ENCODE results near the gene NOD1. TPM values are rescaled to one million over a fixed set of nuclear protein-coding genes. Genes with fewer than 3 reads are reported as not detected.

Gene NOD1
- total and polyA plus RNA-seq, 2 donors, result 4.3 to 13.6 TPM

DNA sequence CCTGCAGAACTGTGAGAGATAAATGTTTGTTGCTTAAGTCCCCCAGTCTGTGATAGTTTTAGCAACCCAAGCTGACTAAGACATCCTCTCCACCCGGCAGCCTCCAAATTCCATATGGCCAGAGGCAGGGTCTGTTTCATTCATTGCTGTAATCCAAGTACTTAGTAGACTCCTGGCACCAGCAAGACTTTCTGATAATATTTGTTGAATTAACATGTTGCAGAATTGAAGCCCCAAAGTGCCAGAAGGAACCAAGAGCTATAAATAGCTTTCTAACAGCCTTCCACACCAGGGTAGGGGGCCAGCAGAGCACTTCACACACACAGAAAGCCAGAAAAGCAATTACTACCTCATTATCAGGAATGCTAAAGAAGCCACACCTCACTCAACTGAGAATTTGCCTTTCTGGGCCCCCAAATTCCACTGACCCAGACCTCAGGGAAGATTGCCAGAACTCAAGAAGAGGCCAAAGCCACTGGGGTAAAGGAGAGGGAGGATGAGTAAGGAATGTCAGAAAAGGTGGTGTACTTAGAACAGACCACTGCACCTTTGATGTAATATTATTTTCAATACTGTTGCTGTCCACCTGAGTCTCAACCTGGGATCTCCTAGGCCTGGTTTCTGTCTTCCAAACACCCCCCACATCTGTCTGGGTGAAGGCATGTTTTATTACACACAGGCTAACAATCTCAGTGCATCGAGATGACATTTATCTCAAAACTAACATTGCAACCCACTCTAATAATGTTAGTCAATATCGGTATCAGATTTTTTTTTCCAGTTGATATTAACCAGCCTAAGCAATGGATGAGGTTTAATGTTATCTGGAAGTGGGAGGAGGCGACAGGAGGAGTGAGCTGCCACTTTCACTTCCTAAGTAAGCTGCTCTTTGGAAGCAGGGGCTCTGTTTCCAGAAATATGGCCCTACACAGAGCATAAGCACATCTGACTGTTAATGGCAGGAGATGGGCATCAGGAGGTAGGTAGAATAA is 5.5 kb downstream of the NOD1 start:
- no peaks in the 10 kb centered on the region for H3K36me3 ChIP-seq (ENCODE audit: control insufficient read depth in 2 of 2, insufficient read depth in 2 of 2, low read length in 1 of 2)
- WGBS, result 85% methylated on average over 4 of the region's 4 CpGs
- no peak overlapping the region for H3K27ac ChIP-seq (ENCODE audit: low read depth in 1 of 2, low read length in 1 of 2)
- H3K27me3 ChIP-seq (ENCODE audit: control insufficient read depth in 2 of 2, insufficient read depth in 1 of 2, low read length in 1 of 2), result no peaks in the 10 kb centered on the region
- DNase-seq (ENCODE audit: low read depth in 6 of 9, low spot score in 9 of 9), result no peak
- peaks cover 0 to 4% of the 10 kb centered on the region in 2 donors for H3K9me3 ChIP-seq (ENCODE audit: control insufficient read depth in 2 of 2, insufficient read depth in 1 of 2, low read length in 1 of 2)
- no peak overlapping the region for H3K4me3 ChIP-seq (ENCODE audit: low read length in 2 of 2)
- H3K4me1 ChIP-seq (ENCODE audit: control insufficient read depth in 2 of 2, insufficient read depth in 2 of 2, low read length in 2 of 2), result peaks cover 7 to 36% of the 10 kb centered on the region in 2 donors

GRCh38 chr7:30472081-30472783 is 6.4 kb downstream of the NOD1 start:
- Histone ChIP-seq H3K4me1 (ENCODE audit: control insufficient read depth in 2 of 2, insufficient read depth in 2 of 2, low read length in 2 of 2) (peaks cover 7 to 30% of the 10 kb centered on the region in 2 donors), H3K9me3 (ENCODE audit: control insufficient read depth in 2 of 2, insufficient read depth in 1 of 2, low read length in 1 of 2) (peaks cover 0 to 4% of the 10 kb centered on the region in 2 donors), H3K27ac (ENCODE audit: low read depth in 1 of 2, low read length in 1 of 2) (no peak overlapping the region), H3K27me3 (ENCODE audit: control insufficient read depth in 2 of 2, insufficient read depth in 1 of 2, low read length in 1 of 2) (no peaks in the 10 kb centered on the region), H3K4me3 (ENCODE audit: low read length in 2 of 2) (no peak overlapping the region), H3K36me3 (ENCODE audit: control insufficient read depth in 2 of 2, insufficient read depth in 2 of 2, low read length in 1 of 2) (no peaks in the 10 kb centered on the region)
- no peak for DNase-seq (ENCODE audit: low read depth in 6 of 9, low spot score in 9 of 9)
- 90% methylated on average over 4 of the region's 4 CpGs for WGBS

- no peak overlapping the region for H3K4me3 ChIP-seq (ENCODE audit: low read length in 2 of 2)
- H3K27me3 ChIP-seq (ENCODE audit: control insufficient read depth in 2 of 2, insufficient read depth in 1 of 2, low read length in 1 of 2), result no peaks in the 10 kb centered on the region
- H3K36me3 ChIP-seq (ENCODE audit: control insufficient read depth in 2 of 2, insufficient read depth in 2 of 2, low read length in 1 of 2), result no peaks in the 10 kb centered on the region
- WGBS, result 56% methylated on average over 2 of the region's 2 CpGs
- DNase-seq (ENCODE audit: low read depth in 6 of 9, low spot score in 9 of 9), result peak in 1 of 9 donors; percentile 32
- peaks cover 9 to 30% of the 10 kb centered on the region in 2 donors for H3K4me1 ChIP-seq (ENCODE audit: control insufficient read depth in 2 of 2, insufficient read depth in 2 of 2, low read length in 2 of 2)
- peaks cover 0 to 4% of the 10 kb centered on the region in 2 donors for H3K9me3 ChIP-seq (ENCODE audit: control insufficient read depth in 2 of 2, insufficient read depth in 1 of 2, low read length in 1 of 2)
- no peak overlapping the region for H3K27ac ChIP-seq (ENCODE audit: low read depth in 1 of 2, low read length in 1 of 2)
Observed at GRCh38 chr7:30471205-30471604, 7.4 kb downstream of the NOD1 start.

DNA sequence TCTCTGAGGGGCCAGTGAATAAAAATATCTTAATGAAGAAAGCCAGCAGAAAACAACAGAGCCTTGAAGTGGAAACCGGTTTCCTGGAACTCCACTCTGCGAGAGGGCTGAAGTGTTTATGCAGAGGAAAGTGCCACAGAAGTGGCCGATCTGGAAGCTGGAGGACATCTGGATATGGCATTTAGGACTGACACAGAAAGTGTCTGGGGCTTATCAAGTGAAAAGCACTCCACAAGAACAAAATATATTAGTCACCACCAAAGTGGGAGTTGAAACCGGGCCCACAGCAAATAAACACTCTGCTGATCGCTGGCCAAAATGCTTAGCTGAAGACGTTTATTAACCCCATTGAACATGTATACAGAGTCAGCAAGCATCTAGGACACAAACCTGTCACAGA is 7.8 kb downstream of the NOD1 start:
- Histone ChIP-seq H3K9me3 (ENCODE audit: control insufficient read depth in 2 of 2, insufficient read depth in 1 of 2, low read length in 1 of 2) (peaks cover 0 to 4% of the 10 kb centered on the region in 2 donors), H3K27me3 (ENCODE audit: control insufficient read depth in 2 of 2, insufficient read depth in 1 of 2, low read length in 1 of 2) (no peaks in the 10 kb centered on the region), H3K4me3 (ENCODE audit: low read length in 2 of 2) (no peak overlapping the region), H3K4me1 (ENCODE audit: control insufficient read depth in 2 of 2, insufficient read depth in 2 of 2, low read length in 2 of 2) (peaks cover 13 to 30% of the 10 kb centered on the region in 2 donors), H3K27ac (ENCODE audit: low read depth in 1 of 2, low read length in 1 of 2) (no peak overlapping the region), H3K36me3 (ENCODE audit: control insufficient read depth in 2 of 2, insufficient read depth in 2 of 2, low read length in 1 of 2) (no peaks in the 10 kb centered on the region)
- WGBS, result 63% methylated on average over 6 of the region's 6 CpGs
- DNase-seq (ENCODE audit: low read depth in 6 of 9, low spot score in 9 of 9), result no peak

- H3K9me3 ChIP-seq (ENCODE audit: control insufficient read depth in 2 of 2, insufficient read depth in 1 of 2, low read length in 1 of 2), result peaks cover 0 to 4% of the 10 kb centered on the region in 2 donors
- H3K27me3 ChIP-seq (ENCODE audit: control insufficient read depth in 2 of 2, insufficient read depth in 1 of 2, low read length in 1 of 2), result no peaks in the 10 kb centered on the region
- no peak overlapping the region for H3K4me3 ChIP-seq (ENCODE audit: low read length in 2 of 2)
- 95% methylated on average over 14 of the region's 14 CpGs for WGBS
- H3K27ac ChIP-seq (ENCODE audit: low read depth in 1 of 2, low read length in 1 of 2), result no peak overlapping the region
- DNase-seq (ENCODE audit: low read depth in 6 of 9, low spot score in 9 of 9), result no peak
- no peaks in the 10 kb centered on the region for H3K36me3 ChIP-seq (ENCODE audit: control insufficient read depth in 2 of 2, insufficient read depth in 2 of 2, low read length in 1 of 2)
- peaks cover 10 to 25% of the 10 kb centered on the region in 2 donors for H3K4me1 ChIP-seq (ENCODE audit: control insufficient read depth in 2 of 2, insufficient read depth in 2 of 2, low read length in 2 of 2)
Observed at GRCh38 chr7:30470163-30470770, 8.3 kb downstream of the NOD1 start.

- DNase-seq (ENCODE audit: low read depth in 6 of 9, low spot score in 9 of 9), result no peak
- Histone ChIP-seq H3K27me3 (ENCODE audit: control insufficient read depth in 2 of 2, insufficient read depth in 1 of 2, low read length in 1 of 2) (no peaks in the 10 kb centered on the region), H3K27ac (ENCODE audit: low read depth in 1 of 2, low read length in 1 of 2) (peak overlapping the region in 1 of 2 donors; percentile 19), H3K4me3 (ENCODE audit: low read length in 2 of 2) (no peak overlapping the region), H3K9me3 (ENCODE audit: control insufficient read depth in 2 of 2, insufficient read depth in 1 of 2, low read length in 1 of 2) (peaks cover 0 to 4% of the 10 kb centered on the region in 2 donors), H3K36me3 (ENCODE audit: control insufficient read depth in 2 of 2, insufficient read depth in 2 of 2, low read length in 1 of 2) (no peaks in the 10 kb centered on the region), H3K4me1 (ENCODE audit: control insufficient read depth in 2 of 2, insufficient read depth in 2 of 2, low read length in 2 of 2) (peaks cover 10 to 25% of the 10 kb centered on the region in 2 donors)
- 88% methylated on average over 5 of the region's 5 CpGs for WGBS
Observed at GRCh38 chr7:30469303-30469702, 9.3 kb downstream of the NOD1 start.

DNA sequence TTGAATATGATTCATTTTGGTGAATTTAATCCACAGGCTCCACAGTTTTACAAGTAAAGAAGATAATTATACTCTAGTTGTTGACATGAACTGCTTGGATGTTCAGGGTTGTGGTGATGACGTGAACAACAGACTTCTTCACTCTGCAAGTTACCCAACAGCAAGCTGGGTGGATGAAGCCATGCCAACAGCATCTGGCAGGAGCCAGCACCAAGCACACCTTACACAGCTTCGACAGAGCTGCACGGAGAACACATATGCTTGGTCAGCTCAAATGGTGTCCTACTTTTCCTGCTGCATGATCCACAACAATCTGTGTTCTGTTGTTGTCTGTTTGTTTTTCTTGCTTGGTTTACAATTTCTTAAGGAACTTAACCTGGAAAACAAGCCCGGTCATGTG is 9.8 kb downstream of the NOD1 start:
- no peak for DNase-seq (ENCODE audit: low read depth in 6 of 9, low spot score in 9 of 9)
- H3K9me3 ChIP-seq (ENCODE audit: control insufficient read depth in 2 of 2, insufficient read depth in 1 of 2, low read length in 1 of 2), result peaks cover 0 to 4% of the 10 kb centered on the region in 2 donors
- H3K36me3 ChIP-seq (ENCODE audit: control insufficient read depth in 2 of 2, insufficient read depth in 2 of 2, low read length in 1 of 2), result no peaks in the 10 kb centered on the region
- H3K27me3 ChIP-seq (ENCODE audit: control insufficient read depth in 2 of 2, insufficient read depth in 1 of 2, low read length in 1 of 2), result no peaks in the 10 kb centered on the region
- peaks cover 10 to 29% of the 10 kb centered on the region in 2 donors for H3K4me1 ChIP-seq (ENCODE audit: control insufficient read depth in 2 of 2, insufficient read depth in 2 of 2, low read length in 2 of 2)
- H3K4me3 ChIP-seq (ENCODE audit: low read length in 2 of 2), result no peak overlapping the region
- H3K27ac ChIP-seq (ENCODE audit: low read depth in 1 of 2, low read length in 1 of 2), result no peak overlapping the region
- 98% methylated on average over 4 of the region's 4 CpGs for WGBS

DNA sequence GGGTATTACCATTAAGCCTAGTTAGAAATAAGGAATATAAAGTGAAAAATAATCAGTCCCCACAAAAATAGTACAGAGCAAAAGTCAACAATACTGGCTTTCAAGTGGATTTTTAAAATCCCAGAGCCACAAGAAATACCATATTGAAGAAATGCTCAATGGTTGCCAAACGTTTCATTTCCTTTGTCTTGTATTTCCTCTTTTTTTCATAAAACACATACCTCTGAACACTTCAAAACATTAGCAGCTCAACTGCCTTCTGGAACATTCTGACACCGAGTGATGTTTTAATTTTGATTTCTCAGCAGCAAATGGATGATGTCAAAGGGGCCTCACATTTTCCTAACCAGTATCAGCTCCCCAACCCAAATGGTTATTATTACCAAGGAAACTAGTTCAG is 10.5 kb downstream of the NOD1 start:
- DNase-seq (ENCODE audit: low read depth in 6 of 9, low spot score in 9 of 9), result peak in 1 of 9 donors; percentile 44
- H3K27ac ChIP-seq (ENCODE audit: low read depth in 1 of 2, low read length in 1 of 2), result no peak overlapping the region
- peaks cover 10 to 30% of the 10 kb centered on the region in 2 donors for H3K4me1 ChIP-seq (ENCODE audit: control insufficient read depth in 2 of 2, insufficient read depth in 2 of 2, low read length in 2 of 2)
- H3K9me3 ChIP-seq (ENCODE audit: control insufficient read depth in 2 of 2, insufficient read depth in 1 of 2, low read length in 1 of 2), result peaks cover 0 to 4% of the 10 kb centered on the region in 2 donors
- H3K4me3 ChIP-seq (ENCODE audit: low read length in 2 of 2), result no peak overlapping the region
- WGBS, result 24% methylated on average over 2 of the region's 2 CpGs
- no peaks in the 10 kb centered on the region for H3K27me3 ChIP-seq (ENCODE audit: control insufficient read depth in 2 of 2, insufficient read depth in 1 of 2, low read length in 1 of 2)
- H3K36me3 ChIP-seq (ENCODE audit: control insufficient read depth in 2 of 2, insufficient read depth in 2 of 2, low read length in 1 of 2), result no peaks in the 10 kb centered on the region

Measured in thymus (tissue), 11 donors.